GM23248 (cell line): ENCODE results near the gene SLC51B.

Source experiments
- EZH2 ChIP-seq: fragments of 200-600 bp; sonication (generic); IDR thresholded peaks from 2 replicates; pipeline ENCODE4 v1.6.1; 2018; ENCODE audit warnings: antibody characterized with exemption, mild to moderate bottlenecking; ENCODE audit not compliant: insufficient read depth, poor library complexity, severe bottlenecking
- EZH2phosphoT487 ChIP-seq: fragments of 200-600 bp; sonication (generic); IDR thresholded peaks from 2 replicates; pipeline ENCODE4 v1.6.1; 2018; ENCODE audit warnings: antibody characterized with exemption, moderate library complexity, mild to moderate bottlenecking, low read depth; ENCODE audit not compliant: insufficient read depth

GRCh38 chr15:65055201-65055870 lies 10.1 kb downstream of the SLC51B start:
- TF ChIP-seq EZH2 = no peak
- TF ChIP-seq EZH2phosphoT487 = no peak
